ENCODE data around the gene GMDS. TPM values are rescaled to one million over a fixed set of nuclear protein-coding genes. Genes with fewer than 3 reads are reported as not detected.

GMDS gene
- total RNA-seq, 2 donors from 2014 or later, result 18.2 to 20.5 TPM

DNA sequence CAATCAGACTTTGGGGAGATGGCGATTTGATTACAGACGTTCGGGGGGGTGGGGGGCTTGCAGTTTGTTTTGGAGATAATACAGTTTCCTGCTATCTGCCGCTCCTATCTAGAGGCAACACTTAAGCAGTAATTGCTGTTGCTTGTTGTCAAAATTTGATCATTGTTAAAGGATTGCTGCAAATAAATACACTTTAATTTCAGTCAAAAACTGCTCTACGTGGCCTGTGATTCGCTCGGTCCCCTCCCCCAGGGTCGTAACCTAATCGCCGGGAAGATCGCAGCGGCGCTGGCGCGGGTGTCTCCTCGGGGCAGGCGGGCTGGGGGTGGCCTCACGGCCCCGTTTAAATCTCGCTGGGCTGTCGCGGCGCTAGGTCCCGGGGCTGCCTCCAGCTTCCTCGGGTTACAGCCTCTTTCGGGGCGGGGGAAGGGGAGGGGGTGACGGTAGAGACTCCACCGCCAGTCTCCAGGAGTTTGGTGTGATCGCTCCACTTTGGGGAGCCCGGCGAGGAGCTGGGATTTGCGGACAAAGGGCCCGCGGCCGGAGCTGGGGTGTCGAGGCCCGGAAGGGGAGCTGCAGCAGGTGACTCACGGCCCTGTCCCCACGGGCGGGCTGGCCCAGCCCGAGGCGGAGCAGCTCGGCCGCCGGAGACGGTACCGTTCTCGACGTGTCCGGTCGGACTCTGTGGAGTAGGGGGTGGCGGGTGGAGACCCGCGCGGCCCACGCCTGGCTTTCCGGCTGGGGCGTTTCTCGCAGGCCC is 631.5 kb downstream of the GMDS start:
- Mint-ChIP-seq H3K27me3 (peaks cover 46% of the 10 kb centered on the region), H3K4me3 (peak overlapping the region; percentile 58), H3K36me3 (ENCODE audit: low read depth) (peaks cover 4% of the 10 kb centered on the region), H3K27ac (no peak overlapping the region), H3K4me1 (peaks cover 19% of the 10 kb centered on the region)
- no peaks in the 10 kb centered on the region for H3K9me3 ChIP-seq (ENCODE audit: control insufficient read depth, low read length, poor library complexity, severe bottlenecking)
- ATAC-seq (no peak), DNase-seq (no peak)

- Mint-ChIP-seq H3K27ac (no peak overlapping the region), H3K4me1 (peaks cover 23% of the 10 kb centered on the region), H3K27me3 (peaks cover 47% of the 10 kb centered on the region), H3K36me3 (ENCODE audit: low read depth) (peaks cover 5% of the 10 kb centered on the region), H3K4me3 (peak overlapping the region; percentile 58)
- no peaks in the 10 kb centered on the region for H3K9me3 ChIP-seq (ENCODE audit: control insufficient read depth, low read length, poor library complexity, severe bottlenecking)
- DNase-seq (no peak), ATAC-seq (no peak)
These were observed 632.1 kb downstream of the GMDS start for GRCh38 chr6:1613346-1613687.

DNA sequence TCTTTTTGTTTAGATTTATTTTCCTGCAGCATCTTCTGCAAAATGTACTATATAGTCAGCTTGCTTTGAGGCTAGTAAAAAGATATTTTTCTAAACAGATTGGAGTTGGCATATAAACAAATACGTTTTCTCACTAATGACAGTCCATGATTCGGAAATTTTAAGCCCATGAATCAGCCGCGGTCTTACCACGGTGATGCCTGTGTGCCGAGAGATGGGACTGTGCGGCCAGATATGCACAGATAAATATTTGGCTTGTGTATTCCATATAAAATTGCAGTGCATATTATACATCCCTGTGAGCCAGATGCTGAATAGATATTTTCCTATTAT is 632.5 kb downstream of the GMDS start:
- H3K27ac Mint-ChIP-seq, result no peak overlapping the region
- H3K9me3 ChIP-seq (ENCODE audit: control insufficient read depth, low read length, poor library complexity, severe bottlenecking), result no peaks in the 10 kb centered on the region
- H3K4me3 Mint-ChIP-seq, result no peak overlapping the region
- no peak for ATAC-seq
- no peak for DNase-seq
- peaks cover 23% of the 10 kb centered on the region for H3K4me1 Mint-ChIP-seq
- H3K27me3 Mint-ChIP-seq, result peaks cover 47% of the 10 kb centered on the region
- H3K36me3 Mint-ChIP-seq (ENCODE audit: low read depth), result peaks cover 3% of the 10 kb centered on the region

DNA sequence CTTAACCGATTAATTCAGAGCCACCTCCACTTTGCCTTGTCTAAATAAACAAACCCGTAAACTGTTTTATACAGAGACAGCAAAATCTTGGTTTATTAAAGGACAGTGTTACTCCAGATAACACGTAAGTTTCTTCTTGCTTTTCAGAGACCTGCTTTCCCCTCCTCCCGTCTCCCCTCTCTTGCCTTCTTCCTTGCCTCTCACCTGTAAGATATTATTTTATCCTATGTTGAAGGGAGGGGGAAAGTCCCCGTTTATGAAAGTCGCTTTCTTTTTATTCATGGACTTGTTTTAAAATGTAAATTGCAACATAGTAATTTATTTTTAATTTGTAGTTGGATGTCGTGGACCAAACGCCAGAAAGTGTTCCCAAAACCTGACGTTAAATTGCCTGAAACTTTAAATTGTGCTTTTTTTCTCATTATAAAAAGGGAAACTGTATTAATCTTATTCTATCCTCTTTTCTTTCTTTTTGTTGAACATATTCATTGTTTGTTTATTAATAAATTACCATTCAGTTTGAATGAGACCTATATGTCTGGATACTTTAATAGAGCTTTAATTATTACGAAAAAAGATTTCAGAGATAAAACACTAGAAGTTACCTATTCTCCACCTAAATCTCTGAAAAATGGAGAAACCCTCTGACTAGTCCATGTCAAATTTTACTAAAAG is 633.0 kb downstream of the GMDS start:
- H3K4me1 Mint-ChIP-seq, result peaks cover 22% of the 10 kb centered on the region
- no peaks in the 10 kb centered on the region for H3K9me3 ChIP-seq (ENCODE audit: control insufficient read depth, low read length, poor library complexity, severe bottlenecking)
- H3K27ac Mint-ChIP-seq, result peak overlapping the region; percentile 61
- peaks cover 47% of the 10 kb centered on the region for H3K27me3 Mint-ChIP-seq
- peak overlapping the region; percentile 75 for H3K4me3 Mint-ChIP-seq
- peaks cover 3% of the 10 kb centered on the region for H3K36me3 Mint-ChIP-seq (ENCODE audit: low read depth)
- ATAC-seq, result no peak
- no peak for DNase-seq

DNA sequence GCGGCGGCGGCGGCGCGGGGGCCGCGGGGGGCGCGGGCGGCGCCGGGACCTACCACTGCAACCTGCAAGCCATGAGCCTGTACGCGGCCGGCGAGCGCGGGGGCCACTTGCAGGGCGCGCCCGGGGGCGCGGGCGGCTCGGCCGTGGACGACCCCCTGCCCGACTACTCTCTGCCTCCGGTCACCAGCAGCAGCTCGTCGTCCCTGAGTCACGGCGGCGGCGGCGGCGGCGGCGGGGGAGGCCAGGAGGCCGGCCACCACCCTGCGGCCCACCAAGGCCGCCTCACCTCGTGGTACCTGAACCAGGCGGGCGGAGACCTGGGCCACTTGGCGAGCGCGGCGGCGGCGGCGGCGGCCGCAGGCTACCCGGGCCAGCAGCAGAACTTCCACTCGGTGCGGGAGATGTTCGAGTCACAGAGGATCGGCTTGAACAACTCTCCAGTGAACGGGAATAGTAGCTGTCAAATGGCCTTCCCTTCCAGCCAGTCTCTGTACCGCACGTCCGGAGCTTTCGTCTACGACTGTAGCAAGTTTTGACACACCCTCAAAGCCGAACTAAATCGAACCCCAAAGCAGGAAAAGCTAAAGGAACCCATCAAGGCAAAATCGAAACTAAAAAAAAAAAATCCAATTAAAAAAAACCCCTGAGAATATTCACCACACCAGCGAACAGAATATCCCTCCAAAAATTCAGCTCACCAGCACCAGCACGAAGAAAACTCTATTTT is 633.7 kb downstream of the GMDS start:
- peak overlapping the region; percentile 61 for H3K27ac Mint-ChIP-seq
- peaks cover 26% of the 10 kb centered on the region for H3K4me1 Mint-ChIP-seq
- H3K27me3 Mint-ChIP-seq, result peaks cover 47% of the 10 kb centered on the region
- no peaks in the 10 kb centered on the region for H3K9me3 ChIP-seq (ENCODE audit: control insufficient read depth, low read length, poor library complexity, severe bottlenecking)
- H3K4me3 Mint-ChIP-seq, result peak overlapping the region; percentile 75
- H3K36me3 Mint-ChIP-seq (ENCODE audit: low read depth), result peaks cover 6% of the 10 kb centered on the region
- no peak for DNase-seq
- ATAC-seq, result no peak

DNA sequence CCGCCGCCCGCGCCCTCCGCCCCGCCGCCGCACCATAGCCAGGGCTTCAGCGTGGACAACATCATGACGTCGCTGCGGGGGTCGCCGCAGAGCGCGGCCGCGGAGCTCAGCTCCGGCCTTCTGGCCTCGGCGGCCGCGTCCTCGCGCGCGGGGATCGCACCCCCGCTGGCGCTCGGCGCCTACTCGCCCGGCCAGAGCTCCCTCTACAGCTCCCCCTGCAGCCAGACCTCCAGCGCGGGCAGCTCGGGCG is 634.2 kb downstream of the GMDS start:
- H3K4me1 Mint-ChIP-seq, result peaks cover 30% of the 10 kb centered on the region
- no peaks in the 10 kb centered on the region for H3K9me3 ChIP-seq (ENCODE audit: control insufficient read depth, low read length, poor library complexity, severe bottlenecking)
- no peak for DNase-seq
- H3K4me3 Mint-ChIP-seq, result no peak overlapping the region
- H3K27me3 Mint-ChIP-seq, result peaks cover 51% of the 10 kb centered on the region
- H3K27ac Mint-ChIP-seq, result no peak overlapping the region
- H3K36me3 Mint-ChIP-seq (ENCODE audit: low read depth), result peaks cover 6% of the 10 kb centered on the region
- ATAC-seq, result no peak

DNA sequence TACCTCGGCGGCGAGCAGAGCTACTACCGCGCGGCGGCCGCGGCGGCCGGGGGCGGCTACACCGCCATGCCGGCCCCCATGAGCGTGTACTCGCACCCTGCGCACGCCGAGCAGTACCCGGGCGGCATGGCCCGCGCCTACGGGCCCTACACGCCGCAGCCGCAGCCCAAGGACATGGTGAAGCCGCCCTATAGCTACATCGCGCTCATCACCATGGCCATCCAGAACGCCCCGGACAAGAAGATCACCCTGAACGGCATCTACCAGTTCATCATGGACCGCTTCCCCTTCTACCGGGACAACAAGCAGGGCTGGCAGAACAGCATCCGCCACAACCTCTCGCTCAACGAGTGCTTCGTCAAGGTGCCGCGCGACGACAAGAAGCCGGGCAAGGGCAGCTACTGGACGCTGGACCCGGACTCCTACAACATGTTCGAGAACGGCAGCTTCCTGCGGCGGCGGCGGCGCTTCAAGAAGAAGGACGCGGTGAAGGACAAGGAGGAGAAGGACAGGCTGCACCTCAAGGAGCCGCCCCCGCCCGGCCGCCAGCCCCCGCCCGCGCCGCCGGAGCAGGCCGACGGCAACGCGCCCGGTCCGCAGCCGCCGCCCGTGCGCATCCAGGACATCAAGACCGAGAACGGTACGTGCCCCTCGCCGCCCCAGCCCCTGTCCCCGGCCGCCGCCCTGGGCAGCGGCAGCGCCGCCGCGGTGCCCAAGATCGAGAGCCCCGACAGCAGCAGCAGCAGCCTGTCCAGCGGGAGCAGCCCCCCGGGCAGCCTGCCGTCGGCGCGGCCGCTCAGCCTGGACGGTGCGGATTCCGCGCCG is 634.7 kb downstream of the GMDS start:
- Mint-ChIP-seq H3K27ac (peak overlapping the region; percentile 29), H3K4me1 (peaks cover 30% of the 10 kb centered on the region), H3K36me3 (ENCODE audit: low read depth) (peaks cover 6% of the 10 kb centered on the region), H3K4me3 (peak overlapping the region; percentile 89), H3K27me3 (peaks cover 57% of the 10 kb centered on the region)
- H3K9me3 ChIP-seq (ENCODE audit: control insufficient read depth, low read length, poor library complexity, severe bottlenecking), result no peaks in the 10 kb centered on the region
- DNase-seq (no peak), ATAC-seq (peak; percentile 32)

- H3K9me3 ChIP-seq (ENCODE audit: control insufficient read depth, low read length, poor library complexity, severe bottlenecking), result no peaks in the 10 kb centered on the region
- H3K36me3 Mint-ChIP-seq (ENCODE audit: low read depth), result peaks cover 6% of the 10 kb centered on the region
- DNase-seq (no peak), ATAC-seq (peak; percentile 38)
- H3K4me1 Mint-ChIP-seq, result peaks cover 33% of the 10 kb centered on the region
- peak within 1 kb of the TSS; percentile 29 for H3K27ac Mint-ChIP-seq
- peaks cover 61% of the 10 kb centered on the region for H3K27me3 Mint-ChIP-seq
- H3K4me3 Mint-ChIP-seq, result peak within 1 kb of the TSS; percentile 89
These were observed 635.5 kb downstream of the GMDS start, which contains the start of gene FOXC1 for GRCh38 chr6:1609648-1610496. Gene FOXC1, plus strand, starts transcription at chr6:1609915. Its CDS starts 531 bp downstream, at chr6:1610446.

DNA sequence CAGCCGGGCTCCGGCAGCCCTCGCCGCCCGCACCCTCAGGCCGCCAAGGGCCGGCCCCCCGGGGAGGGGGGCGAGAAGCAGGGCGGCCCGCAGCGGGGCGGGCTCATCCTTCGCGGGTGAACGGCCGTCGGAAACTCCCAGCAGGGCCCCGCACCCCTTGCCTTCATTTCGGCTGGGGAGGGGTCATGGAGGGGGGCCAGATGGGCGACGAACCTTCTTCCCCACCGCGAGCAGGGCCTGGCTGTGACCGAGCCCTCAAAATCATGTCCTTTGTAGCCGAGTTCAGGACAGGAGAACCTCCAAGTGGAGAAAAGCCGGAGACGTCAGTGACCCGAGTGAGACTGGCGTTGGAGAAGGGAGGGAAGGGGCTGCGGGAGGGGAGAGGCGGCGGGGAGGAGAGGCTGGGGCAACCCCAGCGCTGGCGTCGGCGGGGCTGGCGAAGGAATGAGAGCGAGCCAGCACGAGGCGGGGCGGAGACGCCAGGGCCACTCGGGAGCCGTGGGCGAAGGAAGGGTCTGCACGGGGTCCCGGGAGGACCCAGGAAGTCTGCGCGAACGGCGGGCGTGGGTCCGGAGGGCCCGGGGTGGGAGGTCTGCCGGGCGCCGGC is 636.3 kb downstream of the GMDS start:
- Mint-ChIP-seq H3K36me3 (ENCODE audit: low read depth) (peaks cover 6% of the 10 kb centered on the region), H3K4me3 (peak overlapping the region; percentile 73), H3K27ac (peak overlapping the region; percentile 22), H3K27me3 (peaks cover 61% of the 10 kb centered on the region), H3K4me1 (peaks cover 33% of the 10 kb centered on the region)
- DNase-seq, result no peak
- H3K9me3 ChIP-seq (ENCODE audit: control insufficient read depth, low read length, poor library complexity, severe bottlenecking), result no peaks in the 10 kb centered on the region
- ATAC-seq, result no peak

DNA sequence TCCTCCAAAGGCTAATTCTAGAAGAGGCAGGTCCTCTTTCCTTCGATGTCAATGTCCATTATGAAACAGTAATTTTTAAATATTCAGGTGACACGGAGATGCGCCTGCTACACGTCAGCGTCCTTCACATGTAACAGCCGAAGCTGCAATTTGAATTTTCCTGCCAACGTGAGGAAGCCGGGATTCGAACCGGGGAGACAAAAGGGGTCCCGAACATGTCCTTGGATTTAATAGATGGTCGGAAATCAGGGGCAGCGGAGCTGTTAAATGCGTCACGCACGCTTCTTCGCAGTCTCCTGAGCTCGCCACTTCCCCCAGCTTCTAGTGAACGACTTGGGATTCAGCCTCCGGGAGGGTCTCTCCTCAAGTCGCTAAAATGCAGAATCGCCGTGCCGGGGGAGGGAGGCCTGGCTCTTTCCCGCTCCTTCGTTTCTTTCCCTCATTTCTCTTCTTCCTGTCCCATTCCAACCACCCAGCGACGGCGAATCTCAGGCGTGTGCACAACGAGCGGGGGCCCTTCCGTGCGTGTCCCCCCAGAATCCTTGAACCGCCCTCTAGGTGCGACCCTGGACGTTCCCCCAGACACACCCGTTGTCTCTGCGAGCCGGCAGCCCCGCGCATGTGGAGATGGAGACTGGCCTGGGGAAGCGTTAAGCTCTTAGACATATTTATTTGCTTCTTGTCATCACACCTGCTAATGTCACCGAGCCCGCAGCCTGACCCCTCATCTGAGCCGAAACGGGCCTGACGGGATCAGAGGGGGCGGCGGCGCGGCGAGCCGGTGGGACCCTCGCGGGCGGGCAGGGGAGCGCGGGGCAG is 637.0 kb downstream of the GMDS start:
- H3K27me3 Mint-ChIP-seq, result peaks cover 64% of the 10 kb centered on the region
- peak overlapping the region; percentile 73 for H3K4me3 Mint-ChIP-seq
- ATAC-seq (no peak), DNase-seq (no peak)
- no peaks in the 10 kb centered on the region for H3K9me3 ChIP-seq (ENCODE audit: control insufficient read depth, low read length, poor library complexity, severe bottlenecking)
- peak overlapping the region; percentile 22 for H3K27ac Mint-ChIP-seq
- peaks cover 31% of the 10 kb centered on the region for H3K4me1 Mint-ChIP-seq
- H3K36me3 Mint-ChIP-seq (ENCODE audit: low read depth), result peaks cover 6% of the 10 kb centered on the region

DNA sequence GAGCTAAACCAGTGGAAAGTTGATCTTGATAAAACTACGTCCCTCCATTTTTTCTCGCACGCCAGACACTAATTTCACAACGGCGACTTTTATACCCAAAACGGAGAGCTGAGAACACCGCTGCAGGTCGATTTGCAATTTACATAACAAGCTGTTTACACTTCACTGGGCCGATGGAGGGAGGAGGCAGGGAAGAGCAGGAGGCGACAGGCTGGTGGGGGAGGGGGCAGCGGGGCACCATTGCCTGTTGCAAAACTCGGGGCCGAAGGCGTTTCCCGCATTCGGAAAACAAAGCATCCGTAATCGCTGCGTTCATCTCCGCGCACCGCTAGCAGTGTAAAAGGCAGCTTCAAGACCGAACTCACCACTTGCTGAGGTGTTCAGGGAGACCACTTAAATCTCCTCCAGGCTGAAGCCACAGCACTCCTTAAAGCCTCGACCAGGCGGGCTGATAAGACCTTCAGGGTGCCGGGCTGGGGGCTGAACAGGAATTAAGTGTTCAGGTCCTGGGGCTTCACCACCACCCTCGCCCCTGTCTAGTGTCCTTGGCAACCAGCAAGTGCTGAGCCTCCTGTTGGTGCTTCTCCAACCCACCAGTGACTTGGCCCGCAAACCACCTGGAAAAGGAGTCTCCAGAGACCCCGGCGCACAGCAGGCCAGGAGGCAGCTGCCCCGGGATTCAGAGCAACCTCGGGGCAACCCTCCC is 637.7 kb downstream of the GMDS start:
- Mint-ChIP-seq H3K4me1 (peaks cover 31% of the 10 kb centered on the region), H3K27ac (peak overlapping the region; percentile 65), H3K27me3 (peaks cover 64% of the 10 kb centered on the region), H3K36me3 (ENCODE audit: low read depth) (peaks cover 6% of the 10 kb centered on the region), H3K4me3 (peak overlapping the region; percentile 73)
- ATAC-seq, result no peak
- no peaks in the 10 kb centered on the region for H3K9me3 ChIP-seq (ENCODE audit: control insufficient read depth, low read length, poor library complexity, severe bottlenecking)
- DNase-seq, result no peak
